Immature natural killer cell (primary cell): ENCODE results near the gene RAB23. TPM values are rescaled to one million over a fixed set of nuclear protein-coding genes. Genes with fewer than 3 reads are reported as not detected.

Experiments used
- DNase-seq, 3 donors: peaks; one replicate each; pipeline ENCODE4 v3.0.0; 2022; ENCODE audit warnings: mixed read lengths in 1 of 3
- H3K27ac Mint-ChIP-seq, 6 donors: one replicate each; pipeline ENCODE4 v1.8.0; 2020; ENCODE audit warnings: mixed read lengths in 6 of 6, mild to moderate bottlenecking in 5 of 6, inconsistent platforms in 4 of 6, moderate library complexity in 3 of 6
- H3K27me3 Mint-ChIP-seq, 3 donors: one replicate each; pipeline ENCODE4 v1.8.0; 2020 to 2021; ENCODE audit warnings: low read depth in 3 of 3, mild to moderate bottlenecking in 3 of 3, mixed read lengths in 3 of 3, moderate library complexity in 3 of 3, inconsistent platforms in 1 of 3
- H3K36me3 Mint-ChIP-seq, 3 donors: one replicate each; pipeline ENCODE4 v1.8.0; 2020; ENCODE audit warnings: mixed read lengths in 3 of 3, inconsistent platforms in 2 of 3, mild to moderate bottlenecking in 2 of 3
- H3K4me1 Mint-ChIP-seq, 2 donors: one replicate each; pipeline ENCODE4 v1.8.0; 2020; ENCODE audit warnings: inconsistent platforms in 2 of 2, mild to moderate bottlenecking in 2 of 2, mixed read lengths in 2 of 2, moderate library complexity in 1 of 2
- H3K4me3 Mint-ChIP-seq, 5 donors: one replicate each; pipeline ENCODE4 v1.8.0; 2020; ENCODE audit warnings: mild to moderate bottlenecking in 5 of 5, mixed read lengths in 5 of 5, inconsistent platforms in 3 of 5, moderate library complexity in 3 of 5
- H3K9me3 Mint-ChIP-seq, 6 donors: one replicate each; pipeline ENCODE4 v1.8.0; 2020; ENCODE audit warnings: mild to moderate bottlenecking in 6 of 6, mixed read lengths in 6 of 6, inconsistent platforms in 4 of 6, moderate library complexity in 3 of 6
- polyA plus RNA-seq, 3 donors: library from polyadenylated mRNA; unstranded; fragments of 300-500 nt; fragmentation: Illumina TruSeq; gene quantifications; one replicate each; pipeline ENCODE4 v1.2.3, GENCODE V29; 2021

The RAB23 gene
- polyA plus RNA-seq, 3 donors from 2014 or later: 0.94 to 1.1 TPM; not detected in 1

DNA sequence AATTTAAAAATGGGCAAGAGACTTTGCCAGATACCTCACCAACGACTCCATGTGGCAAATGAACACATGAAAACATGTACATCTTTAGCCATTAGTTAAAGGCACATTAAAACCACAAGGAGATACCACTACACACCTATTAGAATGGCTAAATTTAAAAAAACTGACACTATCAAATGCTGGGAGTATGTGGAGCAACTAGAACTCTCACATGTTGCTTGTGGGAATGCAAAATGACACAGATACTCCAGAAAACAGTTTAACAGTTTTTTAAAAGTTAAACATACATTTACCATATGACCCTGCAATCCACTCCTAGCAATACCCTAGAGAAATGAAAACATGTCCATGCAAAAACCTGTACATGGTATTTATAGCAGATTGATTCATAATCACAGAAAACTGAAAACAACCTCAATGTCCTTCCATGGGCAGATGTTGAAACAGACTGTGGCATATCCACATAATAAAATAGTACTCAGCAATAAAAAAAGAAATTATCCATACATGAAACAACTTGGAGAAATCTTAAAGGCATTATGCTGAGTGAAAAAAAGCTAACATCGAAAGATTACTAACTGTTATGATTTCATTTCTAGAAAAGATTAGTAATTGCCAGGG is 1.9 kb downstream of the RAB23 start:
- Mint-ChIP-seq H3K4me3 (peak overlapping the region; percentile 19 to 67 (median 50)), H3K4me1 (peaks cover 12 to 17% of the 10 kb centered on the region in 2 donors), H3K27ac (no peak overlapping the region), H3K36me3 (no peaks in the 10 kb centered on the region), H3K9me3 (peaks cover 0 to 1% (median 0%) of the 10 kb centered on the region in 6 donors), H3K27me3 (peaks cover 9 to 26% (median 13%) of the 10 kb centered on the region in 3 donors)
- no peak for DNase-seq

DNA sequence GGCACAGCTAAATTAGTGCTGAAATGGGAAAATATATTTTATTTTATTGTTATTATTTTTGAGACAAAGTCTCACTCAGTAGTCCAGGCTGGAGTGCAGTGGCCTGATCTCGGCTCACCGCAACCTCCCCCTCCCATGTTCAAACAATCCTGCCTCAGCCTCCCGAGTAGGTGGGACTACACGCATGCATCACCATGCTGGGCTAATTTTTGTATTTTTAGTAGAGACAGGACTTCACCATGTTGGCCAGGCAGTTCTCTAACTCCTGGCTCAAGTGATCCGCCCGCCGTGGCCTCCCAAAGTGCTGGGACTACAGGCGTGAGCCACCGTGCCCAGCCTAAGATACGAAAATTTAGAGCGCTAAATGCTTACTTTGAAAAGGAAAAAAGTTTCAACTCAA is 4.8 kb downstream of the RAB23 start:
- peaks cover 8 to 9% of the 10 kb centered on the region in 2 donors for H3K4me1 Mint-ChIP-seq
- no peak overlapping the region for H3K27ac Mint-ChIP-seq

DNA sequence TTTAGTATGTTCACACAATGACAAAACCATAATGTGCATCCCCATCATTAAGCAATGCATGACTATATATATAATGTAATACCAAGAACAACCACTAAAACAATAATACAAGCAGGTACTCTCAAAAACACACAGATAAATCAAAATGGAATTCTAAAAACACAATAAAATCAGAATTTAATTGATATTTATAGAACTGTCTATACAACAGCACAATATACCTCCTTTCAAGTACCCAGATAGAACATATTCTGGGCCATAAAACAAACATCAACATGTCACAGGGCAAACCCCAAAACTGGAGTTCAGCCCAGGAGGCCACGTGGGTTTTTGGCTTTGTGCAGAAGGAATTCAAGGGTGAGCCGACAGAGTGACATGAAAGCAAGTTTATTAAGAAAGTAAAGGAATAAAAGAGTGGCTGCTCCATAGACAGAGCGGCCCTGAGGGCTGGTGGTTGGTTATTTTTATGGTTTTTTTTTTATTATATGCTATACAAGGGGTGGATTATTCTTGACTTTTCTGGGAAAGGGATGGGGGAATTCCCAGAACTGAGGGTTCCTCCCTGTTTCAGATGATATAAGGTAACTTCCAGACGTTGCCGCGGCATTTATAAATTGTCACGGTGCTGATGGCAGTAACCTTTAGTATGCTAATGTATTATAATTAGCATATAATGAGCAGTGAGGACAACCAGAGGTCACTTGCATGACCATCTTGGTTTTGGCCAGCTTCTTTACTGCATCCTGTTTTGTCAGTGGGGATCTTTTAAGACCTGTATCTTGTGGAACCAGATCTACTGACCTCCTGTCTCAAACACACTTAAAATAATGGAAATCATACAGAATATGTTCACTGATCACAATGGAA is 5.6 kb downstream of the RAB23 start:
- H3K4me1 Mint-ChIP-seq: peaks cover 4 to 5% of the 10 kb centered on the region in 2 donors
- no peak overlapping the region for H3K27ac Mint-ChIP-seq
- H3K4me3 Mint-ChIP-seq: no peak overlapping the region
- no peaks in the 10 kb centered on the region for H3K36me3 Mint-ChIP-seq
- H3K27me3 Mint-ChIP-seq: peaks cover 3 to 11% (median 6%) of the 10 kb centered on the region in 3 donors
- no peak for DNase-seq
- H3K9me3 Mint-ChIP-seq: peaks cover 0 to 1% (median 0%) of the 10 kb centered on the region in 6 donors

More for the DNA sequence above, 4.8 kb downstream of the RAB23 start:
- Mint-ChIP-seq H3K27me3 (peaks cover 6 to 14% (median 6%) of the 10 kb centered on the region in 3 donors), H3K9me3 (peaks cover 0 to 1% (median 0%) of the 10 kb centered on the region in 6 donors), H3K36me3 (no peaks in the 10 kb centered on the region), H3K4me3 (no peak overlapping the region)
- DNase-seq: no peak

DNA sequence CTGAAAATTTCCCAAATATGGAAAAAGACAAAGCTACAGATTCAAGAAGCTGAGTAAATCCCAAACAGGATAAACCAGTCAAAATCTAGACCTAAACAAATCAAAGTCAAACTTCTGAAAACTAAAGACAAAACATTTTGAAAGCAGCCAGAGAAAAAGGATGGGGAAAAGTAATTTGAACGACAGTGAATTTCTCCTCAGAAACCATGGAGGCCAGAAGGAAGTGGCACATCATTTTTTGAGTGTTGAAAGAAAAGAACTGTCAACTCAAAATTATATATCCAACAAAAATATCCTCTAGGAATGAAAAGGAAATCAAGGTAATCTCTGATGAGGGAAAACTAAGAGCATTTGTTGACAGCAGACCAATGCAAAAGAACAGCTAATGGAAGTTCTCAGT is 6.8 kb downstream of the RAB23 start:
- Mint-ChIP-seq H3K4me3 (no peak overlapping the region), H3K9me3 (peaks cover 0 to 1% (median 0%) of the 10 kb centered on the region in 6 donors), H3K27ac (no peak overlapping the region), H3K36me3 (no peaks in the 10 kb centered on the region), H3K4me1 (no peaks in the 10 kb centered on the region), H3K27me3 (peaks cover 0 to 7% (median 2%) of the 10 kb centered on the region in 3 donors)
- DNase-seq: no peak

DNA sequence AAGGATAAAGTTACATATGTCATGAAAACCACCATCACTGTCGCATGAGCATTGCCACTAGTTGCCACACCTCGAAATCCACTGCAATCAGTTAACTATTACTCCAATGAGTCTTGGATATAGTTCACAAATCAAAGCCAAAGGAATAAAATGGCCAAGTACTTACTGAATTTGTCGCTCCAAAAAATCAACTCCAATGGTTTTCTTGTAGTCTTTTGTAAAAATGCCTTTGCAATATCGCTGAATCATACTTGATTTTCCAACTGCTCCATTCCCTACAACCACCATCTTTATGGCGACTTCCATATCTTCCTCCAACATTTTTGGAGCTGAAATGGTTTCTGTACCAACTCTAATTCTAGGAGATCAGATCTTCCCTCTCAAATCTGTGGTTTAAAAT is 12.0 kb downstream of the RAB23 start:
- no peak overlapping the region for H3K27ac Mint-ChIP-seq
- H3K9me3 Mint-ChIP-seq: no peaks in the 10 kb centered on the region
- peaks cover 0 to 2% (median 1%) of the 10 kb centered on the region in 3 donors for H3K27me3 Mint-ChIP-seq
- H3K4me3 Mint-ChIP-seq: no peak overlapping the region
- H3K36me3 Mint-ChIP-seq: no peaks in the 10 kb centered on the region
- no peaks in the 10 kb centered on the region for H3K4me1 Mint-ChIP-seq
- no peak for DNase-seq

DNA sequence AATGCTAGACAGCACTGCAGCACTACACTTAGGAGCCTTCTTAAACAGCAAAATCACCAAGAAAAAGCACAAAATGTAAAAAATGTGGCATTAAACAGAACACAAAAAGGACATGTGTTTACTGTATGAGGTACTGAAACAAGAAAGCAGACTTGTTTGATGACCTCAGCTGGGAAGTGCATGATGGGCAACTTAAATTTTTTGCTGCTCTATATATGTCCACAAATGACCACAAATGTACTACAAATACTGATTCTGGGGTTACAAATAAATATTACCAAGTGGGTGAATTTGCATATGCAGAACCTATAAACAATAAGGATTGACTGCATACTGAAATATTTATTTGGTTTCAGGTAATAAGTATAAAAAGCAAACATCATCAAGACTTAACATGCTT is 13.1 kb downstream of the RAB23 start:
- H3K9me3 Mint-ChIP-seq: no peaks in the 10 kb centered on the region
- no peak overlapping the region for H3K27ac Mint-ChIP-seq
- no peak overlapping the region for H3K4me3 Mint-ChIP-seq
- H3K27me3 Mint-ChIP-seq: peaks cover 0 to 1% (median 0%) of the 10 kb centered on the region in 3 donors
- H3K36me3 Mint-ChIP-seq: no peaks in the 10 kb centered on the region
- H3K4me1 Mint-ChIP-seq: no peaks in the 10 kb centered on the region
- no peak for DNase-seq

DNA sequence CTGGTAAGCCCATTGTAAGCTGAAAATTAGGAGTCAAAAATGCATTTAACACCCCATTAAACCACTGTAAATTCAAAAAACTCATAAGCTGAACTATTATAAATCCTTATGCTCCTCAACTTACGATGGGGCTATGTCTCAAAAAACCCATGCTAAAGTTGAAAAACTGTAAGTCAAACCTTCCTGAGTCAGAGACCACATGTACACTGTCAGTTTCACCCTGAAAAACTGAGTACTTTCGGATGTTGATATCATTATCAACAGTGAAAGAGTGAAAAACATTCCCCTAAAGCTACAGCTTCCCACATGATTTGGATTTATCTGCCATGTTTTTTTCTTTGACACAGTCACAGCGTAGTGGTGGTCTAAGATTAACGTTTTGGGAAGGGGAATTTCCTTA is 14.2 kb downstream of the RAB23 start:
- H3K27me3 Mint-ChIP-seq: peaks cover 0 to 1% (median 0%) of the 10 kb centered on the region in 3 donors
- DNase-seq: no peak
- H3K4me1 Mint-ChIP-seq: no peaks in the 10 kb centered on the region
- H3K27ac Mint-ChIP-seq: no peak overlapping the region
- H3K9me3 Mint-ChIP-seq: no peaks in the 10 kb centered on the region
- no peaks in the 10 kb centered on the region for H3K36me3 Mint-ChIP-seq
- H3K4me3 Mint-ChIP-seq: no peak overlapping the region

DNA sequence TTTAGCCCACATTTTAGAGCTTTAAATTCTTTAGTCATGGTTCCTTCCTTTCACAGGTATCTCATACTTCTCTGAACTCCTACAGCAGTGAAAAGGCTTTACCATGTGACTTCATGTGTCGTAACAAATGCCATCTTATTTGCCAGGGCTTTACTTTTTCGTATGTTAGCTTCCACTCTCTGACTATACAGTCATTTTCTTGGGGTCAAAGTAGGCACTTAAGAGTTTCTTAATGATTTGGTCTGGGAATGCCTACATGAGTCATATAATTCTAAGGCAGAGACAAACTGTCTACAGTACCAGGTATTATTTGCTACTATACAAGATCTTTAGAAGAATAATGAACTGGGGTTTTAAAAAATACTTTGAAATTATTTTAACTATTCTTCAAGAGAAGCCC is 15.0 kb downstream of the RAB23 start:
- no peak overlapping the region for H3K27ac Mint-ChIP-seq
- peaks cover 0 to 1% (median 0%) of the 10 kb centered on the region in 3 donors for H3K27me3 Mint-ChIP-seq
- H3K4me1 Mint-ChIP-seq: no peaks in the 10 kb centered on the region
- H3K36me3 Mint-ChIP-seq: no peaks in the 10 kb centered on the region
- no peaks in the 10 kb centered on the region for H3K9me3 Mint-ChIP-seq
- no peak overlapping the region for H3K4me3 Mint-ChIP-seq
- DNase-seq: no peak

DNA sequence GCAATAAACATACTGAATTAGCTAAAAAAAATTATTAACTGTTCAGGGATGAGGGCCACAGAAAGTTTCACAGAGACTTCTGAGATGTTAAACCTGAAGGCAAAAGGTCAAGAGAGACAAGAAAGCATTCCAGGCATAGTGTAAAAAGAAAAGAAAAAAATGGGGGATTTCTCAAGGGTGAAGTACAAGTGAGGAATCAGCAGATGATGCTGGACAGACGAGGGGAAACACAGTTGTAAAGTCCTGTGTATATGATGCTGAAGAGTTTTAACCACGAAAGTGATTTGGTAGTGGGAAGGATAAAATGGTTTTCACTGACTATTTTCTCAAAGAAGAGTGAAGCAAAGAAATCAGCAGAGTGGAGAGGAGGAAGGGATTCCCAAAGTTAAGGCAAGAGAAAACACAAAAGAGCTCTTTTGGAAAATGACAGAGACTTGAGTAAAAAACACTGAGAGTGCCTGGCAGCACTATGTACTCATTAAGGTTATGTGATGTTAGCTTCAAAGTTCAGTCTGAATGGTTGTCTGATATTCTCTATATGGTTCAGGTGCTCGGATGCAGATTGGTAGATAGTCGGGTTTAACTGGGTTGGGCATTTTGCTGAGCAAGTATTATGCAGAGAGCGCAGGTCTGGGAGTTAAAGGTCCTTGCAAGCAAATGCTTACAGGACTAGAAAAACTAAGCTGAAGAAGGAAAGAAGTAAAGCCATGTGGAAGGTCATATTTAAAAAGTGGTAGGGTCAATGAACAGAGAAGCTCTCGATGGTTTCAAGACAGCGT is 16.4 kb downstream of the RAB23 start:
- Mint-ChIP-seq H3K36me3 (no peaks in the 10 kb centered on the region), H3K4me1 (no peaks in the 10 kb centered on the region), H3K27ac (no peak overlapping the region), H3K4me3 (no peak overlapping the region), H3K27me3 (peaks cover 0 to 1% (median 0%) of the 10 kb centered on the region in 3 donors), H3K9me3 (no peaks in the 10 kb centered on the region)
- no peak for DNase-seq

DNA sequence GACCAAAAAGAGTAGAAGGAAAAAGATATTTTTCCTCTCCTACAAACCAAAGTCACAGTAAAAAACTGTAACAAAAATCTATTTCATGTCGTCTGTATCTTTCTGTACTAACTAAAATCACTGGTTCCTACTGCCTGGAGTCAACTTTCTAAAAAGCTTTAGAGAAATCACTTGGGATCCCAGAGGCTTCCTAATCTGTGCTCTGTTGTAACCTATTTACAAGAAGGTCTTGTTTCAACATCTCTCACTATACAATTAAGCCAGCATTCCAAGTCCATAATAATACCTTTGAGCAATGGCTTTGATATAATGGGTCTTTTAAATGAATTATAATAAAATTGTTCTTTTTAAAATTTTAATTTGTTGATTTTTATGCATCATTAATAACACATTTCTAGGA is 20.4 kb downstream of the RAB23 start:
- no peak for DNase-seq
- Mint-ChIP-seq H3K4me1 (no peaks in the 10 kb centered on the region), H3K9me3 (no peaks in the 10 kb centered on the region), H3K27me3 (no peaks in the 10 kb centered on the region), H3K36me3 (no peaks in the 10 kb centered on the region), H3K27ac (no peak overlapping the region), H3K4me3 (no peak overlapping the region)

DNA sequence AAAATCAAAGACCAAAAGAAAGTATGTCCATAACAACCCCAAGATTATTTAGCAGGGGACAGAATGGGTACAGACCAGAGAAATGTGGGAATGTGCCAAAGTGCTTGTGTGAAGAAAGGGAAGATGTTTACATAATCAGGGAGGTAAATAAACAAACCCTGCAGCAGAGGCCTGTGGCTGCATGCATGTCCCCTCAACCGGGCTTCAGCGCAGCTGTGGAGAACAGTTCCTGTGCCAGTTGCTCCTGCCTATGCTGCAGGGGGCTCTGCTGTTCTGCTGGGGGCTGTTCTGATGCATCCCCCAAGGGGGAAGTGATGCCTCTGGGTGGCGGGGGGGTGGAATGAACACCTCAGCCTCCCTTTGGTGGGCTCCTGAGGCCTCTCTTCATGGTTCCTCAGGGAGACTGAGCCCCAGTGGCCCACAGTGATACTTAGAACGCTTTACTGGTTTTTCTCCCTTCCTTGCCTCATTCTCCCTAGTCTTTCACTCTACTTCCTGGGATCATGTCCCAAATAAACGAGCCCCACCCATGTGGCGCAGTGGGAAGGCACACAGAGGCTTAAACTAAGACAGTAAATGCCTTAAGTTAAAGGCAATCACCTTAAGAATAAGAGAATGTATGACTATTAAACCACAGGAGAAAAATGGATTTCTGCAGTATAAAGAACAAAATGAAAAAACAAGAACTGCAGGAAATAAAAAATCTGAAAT is 23.0 kb downstream of the RAB23 start:
- no peak for DNase-seq
- no peaks in the 10 kb centered on the region for H3K36me3 Mint-ChIP-seq
- no peak overlapping the region for H3K4me3 Mint-ChIP-seq
- no peaks in the 10 kb centered on the region for H3K9me3 Mint-ChIP-seq
- no peak overlapping the region for H3K27ac Mint-ChIP-seq
- H3K4me1 Mint-ChIP-seq: no peaks in the 10 kb centered on the region
- H3K27me3 Mint-ChIP-seq: no peaks in the 10 kb centered on the region

DNA sequence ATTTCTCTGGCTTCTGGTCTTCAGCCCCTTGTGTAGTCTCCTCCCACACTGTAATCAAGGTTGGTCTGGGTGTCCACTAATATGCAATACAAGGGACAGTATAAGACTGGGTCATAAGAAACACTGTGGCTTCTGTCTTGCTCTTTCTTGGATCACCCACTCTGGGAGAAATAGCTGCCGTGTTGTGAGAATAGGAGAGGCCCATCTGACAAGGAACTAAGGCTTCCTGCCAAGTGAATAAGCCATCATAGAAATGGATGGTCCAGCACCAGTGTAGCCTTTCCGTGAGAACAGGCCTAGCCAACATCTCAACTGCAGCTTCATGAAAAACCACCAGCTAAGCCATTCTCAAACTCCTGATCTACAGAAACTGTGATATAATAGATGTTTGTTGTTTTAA is 26.6 kb downstream of the RAB23 start:
- H3K9me3 Mint-ChIP-seq: no peaks in the 10 kb centered on the region
- no peaks in the 10 kb centered on the region for H3K4me1 Mint-ChIP-seq
- H3K27ac Mint-ChIP-seq: no peak overlapping the region
- DNase-seq: no peak
- no peaks in the 10 kb centered on the region for H3K36me3 Mint-ChIP-seq
- peaks cover 0 to 1% (median 0%) of the 10 kb centered on the region in 3 donors for H3K27me3 Mint-ChIP-seq
- no peak overlapping the region for H3K4me3 Mint-ChIP-seq

DNA sequence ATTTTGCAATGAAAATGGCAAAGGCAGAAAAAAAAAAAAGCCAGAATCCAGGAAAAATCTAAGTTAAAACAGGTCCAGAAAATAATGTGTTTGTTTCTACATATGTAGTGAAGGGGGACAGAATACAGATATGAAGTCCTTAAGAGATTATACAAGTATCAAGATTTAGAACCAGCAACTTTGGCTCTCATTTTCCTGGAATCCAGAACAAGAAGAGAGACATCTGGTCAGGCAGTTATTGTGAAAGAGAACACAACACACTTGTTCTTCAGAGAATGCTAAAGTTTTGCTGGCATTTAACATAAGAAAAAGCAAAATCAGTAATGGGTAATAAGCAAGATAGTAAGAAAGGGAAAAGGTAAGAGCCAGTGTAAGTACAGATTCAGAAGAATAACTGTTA is 28.9 kb downstream of the RAB23 start:
- H3K4me1 Mint-ChIP-seq: no peaks in the 10 kb centered on the region
- H3K27ac Mint-ChIP-seq: no peak overlapping the region
- no peak overlapping the region for H3K4me3 Mint-ChIP-seq
- H3K27me3 Mint-ChIP-seq: peaks cover 0 to 1% (median 0%) of the 10 kb centered on the region in 3 donors
- H3K9me3 Mint-ChIP-seq: no peaks in the 10 kb centered on the region
- DNase-seq: no peak
- H3K36me3 Mint-ChIP-seq: peaks cover 0 to 3% (median 0%) of the 10 kb centered on the region in 3 donors
